SK-N-SH (cell line): ENCODE measurements around the gene PHOSPHO2. TPM values are rescaled to one million over a fixed set of nuclear protein-coding genes. Genes with fewer than 3 reads are reported as not detected.

Experiments
- CTCF ChIA-PET: fragments of 300-600, 350-600 bp; formaldehyde crosslinking; extraction: SDS; loops from one replicate; lab custom pipeline; 2021; lab: Yijun Ruan, JAX
- POLR2A ChIA-PET: fragments of 350-600 bp; sonication (Branson Sonifier 250); formaldehyde crosslinking; extraction: SDS; loops from one replicate; lab custom pipeline; 2020; ENCODE audit warnings: antibody characterized with exemption, inconsistent platforms; lab: Yijun Ruan, JAX
- DNase-seq: peaks from one replicate; pipeline ENCODE4 v3.0.0; 2012
- H2AFZ ChIP-seq: fragments of 200-600 bp; sonication (generic); 2 replicates; pipeline ENCODE4 v1.8.1; 2016; ENCODE audit warnings: antibody characterized with exemption, mild to moderate bottlenecking, low read depth
- H3F3A ChIP-seq: fragments of 200-600 bp; sonication (generic); replicated peaks from 2 replicates; pipeline ENCODE3; 2016; ENCODE audit warnings: antibody characterized with exemption, mild to moderate bottlenecking; ENCODE audit not compliant: insufficient read depth
- H3K27ac ChIP-seq, 2 experiments: fragments of 200-500 bp in 1 of 2; fragments of 200-600 bp in 1 of 2; sonication (Bioruptor generic) in 1 of 2; sonication (generic), shearing (Covaris generic) in 1 of 2; 2 replicates each; pipeline versions ENCODE4 v1.5.1 to v1.6.1; 2014 to 2016; ENCODE audit warnings: low read depth in 2 of 2, inconsistent platforms in 1 of 2, low read length in 1 of 2, mild to moderate bottlenecking in 1 of 2, mixed read lengths in 1 of 2
- H3K27me3 ChIP-seq: fragments of 200-600 bp; sonication (generic), shearing (Covaris generic); 2 replicates; pipeline ENCODE4 v1.6.1; 2016; ENCODE audit warnings: mixed run types; ENCODE audit not compliant: insufficient read depth
- H3K36me3 ChIP-seq, 2 experiments: fragments of 200-500 bp in 1 of 2; fragments of 200-600 bp in 1 of 2; sonication (Bioruptor generic) in 1 of 2; sonication (generic) in 1 of 2; replicated peaks in 1 of 2; 2 replicates each; pipeline versions ENCODE3 to v1.5.1; 2014 to 2016; ENCODE audit warnings: low read length in 1 of 2, mild to moderate bottlenecking in 1 of 2; ENCODE audit not compliant: insufficient read depth in 2 of 2, control insufficient read depth in 1 of 2
- H3K4me1 ChIP-seq, 2 experiments: fragments of 200-500 bp in 1 of 2; fragments of 200-600 bp in 1 of 2; sonication (Bioruptor generic) in 1 of 2; sonication (generic), shearing (Covaris generic) in 1 of 2; 2 replicates each; pipeline versions ENCODE4 v1.5.1 to v1.6.1; 2014 to 2016; ENCODE audit warnings: low read depth in 1 of 2, low read length in 1 of 2, mixed run types in 1 of 2; ENCODE audit not compliant: insufficient read depth in 2 of 2, control insufficient read depth in 1 of 2
- H3K4me2 ChIP-seq: fragments of 200-600 bp; sonication (generic), shearing (Covaris generic); 2 replicates; pipeline ENCODE4 v1.6.1; 2017; ENCODE audit warnings: mixed run types
- H3K4me3 ChIP-seq, 2 experiments: fragments of 200-500 bp in 1 of 2; fragments of 200-600 bp in 1 of 2; sonication (Bioruptor generic) in 1 of 2; sonication (generic), shearing (Covaris generic) in 1 of 2; 2 replicates each; pipeline versions ENCODE4 v1.5.1 to v1.8.1; 2014 to 2016; ENCODE audit warnings: low read depth in 2 of 2, inconsistent platforms in 1 of 2, low read length in 1 of 2, mild to moderate bottlenecking in 1 of 2, mixed read lengths in 1 of 2, moderate library complexity in 1 of 2
- H3K79me2 ChIP-seq: fragments of 200-600 bp; sonication (generic); 2 replicates; pipeline ENCODE4 v1.8.1; 2017; ENCODE audit warnings: mild to moderate bottlenecking; ENCODE audit not compliant: insufficient read depth
- H3K9ac ChIP-seq: fragments of 200-600 bp; sonication (generic); 2 replicates; pipeline ENCODE4 v1.6.1; 2017; ENCODE audit warnings: mixed run types
- H3K9me2 ChIP-seq: fragments of 200-600 bp; sonication (generic); 2 replicates; pipeline ENCODE4 v1.6.1; 2017; ENCODE audit warnings: mixed run types
- H3K9me3 ChIP-seq: fragments of 200-600 bp; sonication (generic); 2 replicates; pipeline ENCODE4 v1.6.1; 2017; ENCODE audit warnings: mixed run types, mild to moderate bottlenecking, moderate library complexity
- H4K20me1 ChIP-seq: fragments of 200-600 bp; sonication (generic); 2 replicates; pipeline ENCODE4 v1.6.1; 2017; ENCODE audit warnings: mild to moderate bottlenecking, mixed run types; ENCODE audit not compliant: insufficient read depth
- ELF1 ChIP-seq: IDR thresholded peaks from 2 replicates; pipeline ENCODE4 v1.4.0; 2012
- FOSL2 ChIP-seq: IDR thresholded peaks from 2 replicates; pipeline ENCODE4 v1.4.0; 2012; ENCODE audit warnings: low read depth, mild to moderate bottlenecking, moderate library complexity, borderline replicate concordance
- FOXM1 ChIP-seq: IDR thresholded peaks from 2 replicates; pipeline ENCODE4 v1.4.0; 2012; ENCODE audit warnings: low read depth, mild to moderate bottlenecking
- JUND ChIP-seq: IDR thresholded peaks from 2 replicates; pipeline ENCODE4 v1.4.0; 2012
- PBX3 ChIP-seq: IDR thresholded peaks from 2 replicates; pipeline ENCODE4; 2012
- POLR2AphosphoS5 ChIP-seq: IDR thresholded peaks from 2 replicates; pipeline ENCODE4 v1.6.1; 2012; ENCODE audit warnings: low read depth, low read length
- RAD21 ChIP-seq: IDR thresholded peaks from 2 replicates; pipeline ENCODE4 v1.6.1; 2012; ENCODE audit warnings: mild to moderate bottlenecking, low read length
- RCOR1 ChIP-seq: fragments of 150-350 bp; IDR thresholded peaks from 2 replicates; pipeline ENCODE4 v1.6.1; 2017; ENCODE audit warnings: antibody characterized with exemption, low read length
- REST ChIP-seq: IDR thresholded peaks from 2 replicates; pipeline ENCODE4 v1.6.1; 2012; ENCODE audit warnings: mild to moderate bottlenecking, low read depth, low read length, moderate library complexity
- RXRA ChIP-seq: IDR thresholded peaks from 2 replicates; pipeline ENCODE4 v1.4.0; 2012; ENCODE audit warnings: low read depth, mild to moderate bottlenecking, borderline replicate concordance
- SMC3 ChIP-seq: IDR thresholded peaks from 2 replicates; pipeline ENCODE4 v1.6.1; 2012; ENCODE audit warnings: low read depth, low read length, improper control_type of control experiment
- TAF1 ChIP-seq: IDR thresholded peaks from 2 replicates; pipeline ENCODE4 v1.6.1; 2012; ENCODE audit warnings: low read depth, mild to moderate bottlenecking, low read length, moderate library complexity, borderline replicate concordance
- TEAD4 ChIP-seq: IDR thresholded peaks from 2 replicates; pipeline ENCODE4 v1.4.0; 2012; ENCODE audit warnings: mild to moderate bottlenecking, borderline replicate concordance; ENCODE audit not compliant: insufficient read depth
- YY1 ChIP-seq: IDR thresholded peaks from 2 replicates; pipeline ENCODE4 v1.4.0; 2012; ENCODE audit warnings: low read depth, mild to moderate bottlenecking
- WGBS: methylation state at CpG from one replicate; pipeline ENCODE4 v1.1.6; 2017; ENCODE audit warnings: low lambda C conversion rate; 5-methylcytosine and 5-hydroxymethylcytosine counted together
- polyA plus RNA-seq, 3 experiments: library from polyadenylated mRNA; depleted of rRNA; stranded (reverse); fragments of >200 nt; gene quantifications; 2 replicates each; pipeline ENCODE4 v1.2.3, GENCODE V29; 2012
- TF ChIP-seq, protein P1 (sequence below): IDR thresholded peaks from 2 replicates; pipeline ENCODE4 v1.4.0; 2012; ENCODE audit warnings: low read depth, borderline replicate concordance
- TF ChIP-seq, protein P2 (sequence below): fragments of 200-600 bp; sonication (generic); IDR thresholded peaks from 2 replicates; pipeline ENCODE4 v1.6.1; 2017; ENCODE audit warnings: antibody characterized with exemption, mild to moderate bottlenecking, moderate library complexity
- TF ChIP-seq, protein P3 (sequence below): IDR thresholded peaks from 2 replicates; pipeline ENCODE4 v1.4.0; 2012; ENCODE audit warnings: low read depth
- TF ChIP-seq, protein P4 (sequence below): fragments of 150-350 bp; IDR thresholded peaks from 2 replicates; pipeline ENCODE4 v1.6.1; 2016; ENCODE audit warnings: mild to moderate bottlenecking, low read depth, low read length

Gene PHOSPHO2
- polyA plus RNA-seq, 1 of the 3 experiments (the other 2 are of a cell fraction) = 1.1 TPM

DNA sequence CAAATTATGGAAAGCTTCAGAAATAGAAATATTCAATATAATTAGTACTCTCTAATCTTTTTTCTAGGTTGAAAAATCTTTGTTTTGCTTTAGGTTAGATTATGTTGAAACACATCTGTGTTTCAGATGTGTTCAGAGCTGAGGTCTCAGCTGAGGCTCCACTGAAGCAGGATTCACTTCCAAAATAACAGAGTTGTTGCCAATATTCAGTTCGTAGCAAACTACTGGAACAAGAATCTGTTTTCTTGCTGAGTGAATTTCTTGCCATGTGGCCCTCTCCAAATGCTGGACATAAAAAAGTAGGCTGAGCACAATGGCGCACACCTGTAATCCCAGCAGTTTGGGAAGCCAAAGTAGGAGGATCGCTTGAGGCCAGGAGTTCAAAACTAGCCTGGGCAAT, 8.7 kb downstream of the PHOSPHO2 start:
- ChIA-PET POLR2A (no interaction called here), CTCF (interaction anchor here (1.2 kb wide), 1 partner anchor 87 kb away, joined by 3 read pairs; no protein-coding TSS in a partner anchor)
- peaks cover 8% of the 10 kb centered on the region for H3F3A ChIP-seq
- no peak overlapping the region for H3K9ac ChIP-seq
- no peak overlapping the region for H2AFZ ChIP-seq
- H3K79me2 ChIP-seq = no peaks in the 10 kb centered on the region
- peaks cover 7 to 21% of the 10 kb centered on the region in 2 experiments for H3K36me3 ChIP-seq
- no peaks in the 10 kb centered on the region for H3K27me3 ChIP-seq
- H3K4me3 ChIP-seq = no peak overlapping the region
- DNase-seq = no peak
- 71% methylated on average over 3 of the region's 3 CpGs for WGBS
- H3K27ac ChIP-seq = no peak overlapping the region
- H4K20me1 ChIP-seq = no peaks in the 10 kb centered on the region
- no peaks in the 10 kb centered on the region for H3K4me1 ChIP-seq
- H3K9me3 ChIP-seq = no peaks in the 10 kb centered on the region
- TF ChIP-seq FOSL2 (no peak), PBX3 (no peak), RCOR1 (no peak), JUND (no peak), YY1 (no peak), TEAD4 (no peak), TAF1 (no peak)
- TF ChIP-seq, protein P1, sequence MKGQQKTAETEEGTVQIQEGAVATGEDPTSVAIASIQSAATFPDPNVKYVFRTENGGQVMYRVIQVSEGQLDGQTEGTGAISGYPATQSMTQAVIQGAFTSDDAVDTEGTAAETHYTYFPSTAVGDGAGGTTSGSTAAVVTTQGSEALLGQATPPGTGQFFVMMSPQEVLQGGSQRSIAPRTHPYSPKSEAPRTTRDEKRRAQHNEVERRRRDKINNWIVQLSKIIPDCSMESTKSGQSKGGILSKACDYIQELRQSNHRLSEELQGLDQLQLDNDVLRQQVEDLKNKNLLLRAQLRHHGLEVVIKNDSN = no peak
- TF ChIP-seq, protein P2, sequence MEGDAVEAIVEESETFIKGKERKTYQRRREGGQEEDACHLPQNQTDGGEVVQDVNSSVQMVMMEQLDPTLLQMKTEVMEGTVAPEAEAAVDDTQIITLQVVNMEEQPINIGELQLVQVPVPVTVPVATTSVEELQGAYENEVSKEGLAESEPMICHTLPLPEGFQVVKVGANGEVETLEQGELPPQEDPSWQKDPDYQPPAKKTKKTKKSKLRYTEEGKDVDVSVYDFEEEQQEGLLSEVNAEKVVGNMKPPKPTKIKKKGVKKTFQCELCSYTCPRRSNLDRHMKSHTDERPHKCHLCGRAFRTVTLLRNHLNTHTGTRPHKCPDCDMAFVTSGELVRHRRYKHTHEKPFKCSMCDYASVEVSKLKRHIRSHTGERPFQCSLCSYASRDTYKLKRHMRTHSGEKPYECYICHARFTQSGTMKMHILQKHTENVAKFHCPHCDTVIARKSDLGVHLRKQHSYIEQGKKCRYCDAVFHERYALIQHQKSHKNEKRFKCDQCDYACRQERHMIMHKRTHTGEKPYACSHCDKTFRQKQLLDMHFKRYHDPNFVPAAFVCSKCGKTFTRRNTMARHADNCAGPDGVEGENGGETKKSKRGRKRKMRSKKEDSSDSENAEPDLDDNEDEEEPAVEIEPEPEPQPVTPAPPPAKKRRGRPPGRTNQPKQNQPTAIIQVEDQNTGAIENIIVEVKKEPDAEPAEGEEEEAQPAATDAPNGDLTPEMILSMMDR = no peak
- TF ChIP-seq, protein P3, sequence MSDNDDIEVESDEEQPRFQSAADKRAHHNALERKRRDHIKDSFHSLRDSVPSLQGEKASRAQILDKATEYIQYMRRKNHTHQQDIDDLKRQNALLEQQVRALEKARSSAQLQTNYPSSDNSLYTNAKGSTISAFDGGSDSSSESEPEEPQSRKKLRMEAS = no peak
- H3K9me2 ChIP-seq = no peaks in the 10 kb centered on the region
- H3K4me2 ChIP-seq = no peak overlapping the region

DNA sequence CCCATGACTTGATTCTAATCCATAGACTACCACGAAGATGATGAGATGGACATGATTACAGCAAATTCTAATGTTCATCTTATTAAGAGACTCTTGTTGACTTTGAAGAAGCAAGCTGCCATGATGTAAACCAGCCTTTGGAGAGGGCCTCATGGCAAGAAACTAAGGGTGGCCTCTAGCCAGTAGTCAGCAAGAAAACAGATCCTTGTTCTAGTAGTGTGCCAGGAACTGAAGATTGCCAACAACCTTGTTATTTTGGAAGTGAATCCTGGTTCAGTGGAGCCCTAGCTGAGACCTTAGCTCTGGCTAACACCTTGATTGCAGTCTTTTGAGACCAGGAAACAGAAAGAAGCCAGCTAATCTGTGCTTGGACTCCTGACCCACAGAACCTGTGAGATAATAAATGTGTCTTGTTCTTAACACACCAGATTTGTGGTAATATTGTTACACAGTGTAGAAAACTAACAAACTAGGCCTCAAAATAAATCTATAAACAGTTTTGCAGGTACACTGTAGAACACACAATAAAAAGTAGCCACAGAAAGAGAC, 10.0 kb downstream of the PHOSPHO2 start:
- Histone ChIP-seq H3F3A (peaks cover 8% of the 10 kb centered on the region), H3K9me3 (no peaks in the 10 kb centered on the region), H3K27ac (no peak overlapping the region), H2AFZ (no peak overlapping the region), H3K9ac (no peak overlapping the region), H3K36me3 (peaks cover 7 to 17% of the 10 kb centered on the region in 2 experiments), H3K4me3 (no peak overlapping the region), H3K4me1 (no peaks in the 10 kb centered on the region; a peak in 1 of 4 replicates), H3K27me3 (no peaks in the 10 kb centered on the region), H3K4me2 (no peak overlapping the region), H3K79me2 (no peaks in the 10 kb centered on the region), H4K20me1 (no peaks in the 10 kb centered on the region), H3K9me2 (no peaks in the 10 kb centered on the region)
- 83% methylated on average over 1 of the region's 1 CpG for WGBS
- POLR2A ChIA-PET = interaction anchor here (1.4 kb wide), 1 partner anchor 11 kb away, joined by 3 read pairs; no protein-coding TSS in a partner anchor
- no peak for DNase-seq
- CTCF ChIA-PET = interaction anchor here (1.5 kb wide), 1 partner anchor 11 kb away, joined by 6 read pairs; no protein-coding TSS in a partner anchor
- no peak for TF ChIP-seq POLR2AphosphoS5
- TF ChIP-seq ELF1 = no peak
- no peak for TF ChIP-seq SMC3
- TF ChIP-seq YY1 = no peak
- TF ChIP-seq, protein P4, sequence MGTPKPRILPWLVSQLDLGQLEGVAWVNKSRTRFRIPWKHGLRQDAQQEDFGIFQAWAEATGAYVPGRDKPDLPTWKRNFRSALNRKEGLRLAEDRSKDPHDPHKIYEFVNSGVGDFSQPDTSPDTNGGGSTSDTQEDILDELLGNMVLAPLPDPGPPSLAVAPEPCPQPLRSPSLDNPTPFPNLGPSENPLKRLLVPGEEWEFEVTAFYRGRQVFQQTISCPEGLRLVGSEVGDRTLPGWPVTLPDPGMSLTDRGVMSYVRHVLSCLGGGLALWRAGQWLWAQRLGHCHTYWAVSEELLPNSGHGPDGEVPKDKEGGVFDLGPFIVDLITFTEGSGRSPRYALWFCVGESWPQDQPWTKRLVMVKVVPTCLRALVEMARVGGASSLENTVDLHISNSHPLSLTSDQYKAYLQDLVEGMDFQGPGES = no peak
- no peak for TF ChIP-seq REST
- TF ChIP-seq RXRA = no peak
- no peak for TF ChIP-seq PBX3
- TF ChIP-seq RAD21 = no peak
- TF ChIP-seq FOXM1 = no peak
